K562 (cell line): ENCODE results near the gene HOXA4. TPM values are rescaled to one million over a fixed set of nuclear protein-coding genes. Genes with fewer than 3 reads are reported as not detected.

Experiments
- ATAC-seq: fragments of 200-7000 bp; cut with Tn5 transposase; 3 replicates; pipeline ENCODE4 v1.9.1; 2020; ENCODE audit warnings: moderate library complexity
- BruUV-seq: library from RNA; stranded (reverse); fragments of 400-500 nt; replicated peaks from 2 replicates; lab custom pipeline; 2021; lab: Mats Ljungman, UMichigan
- CTCF ChIA-PET: fragments of 300-600 bp; formaldehyde crosslinking; extraction: SDS; loops from one replicate; lab custom pipeline; 2021; ENCODE audit warnings: low intra/inter-chr PET ratio; lab: Yijun Ruan, JAX
- POLR2A ChIA-PET: fragments of 300-600, 350-650 bp; sonication (Branson Sonifier 250); formaldehyde crosslinking; extraction: SDS; loops from one replicate; lab custom pipeline; 2021; ENCODE audit warnings: antibody characterized with exemption, inconsistent platforms; lab: Yijun Ruan, JAX
- DNase-seq, 4 experiments: peaks; one replicate each; pipeline versions ENCODE4 v3.0.0 to v3.0.0-alpha.2; 2011 to 2018; ENCODE audit warnings: low spot score in 3 of 4, mixed read lengths in 3 of 4; ENCODE audit errors: extremely low read depth in 1 of 4
- FAIRE-seq: peaks from 2 replicates; lab custom pipeline; 2011; peaks lifted over from hg19 to GRCh38; lab: Jason Lieb, UNC
- H2AFZ ChIP-seq: 2 replicates; pipeline ENCODE4 v1.6.0; 2011; ENCODE audit warnings: low read depth, low read length, control low read depth, inconsistent platforms
- H3K27ac ChIP-seq: fragments of 200-600 bp; 3 replicates; pipeline ENCODE4 v1.8.0; 2011; ENCODE audit warnings: low read depth, mild to moderate bottlenecking, control low read depth, inconsistent platforms, low read length, moderate library complexity, mixed read lengths; ENCODE audit errors: extremely low read depth
- H3K27me3 ChIP-seq, 2 experiments: fragments of 300-600 bp in 1 of 2; 2 replicates in 1 of 2; 3 replicates in 1 of 2; pipeline versions ENCODE4 v1.6.0 to v1.8.0; 2011; ENCODE audit warnings: inconsistent platforms in 2 of 2, low read length in 2 of 2, mild to moderate bottlenecking in 1 of 2, mixed read lengths in 1 of 2, moderate library complexity in 1 of 2; ENCODE audit not compliant: control insufficient read depth in 2 of 2, insufficient read depth in 2 of 2
- H3K36me3 ChIP-seq: fragments of 300-600 bp; 3 replicates; pipeline ENCODE4 v1.8.0; 2011; ENCODE audit warnings: mild to moderate bottlenecking, low read length, inconsistent platforms; ENCODE audit not compliant: control insufficient read depth, insufficient read depth
- H3K4me1 ChIP-seq, 2 experiments: fragments of 200-600 bp in 1 of 2; replicated peaks in 1 of 2; 2 replicates in 1 of 2; 3 replicates in 1 of 2; pipeline versions ENCODE4 v1.5.1 to v1.8.0; 2011; ENCODE audit warnings: inconsistent platforms in 2 of 2, low read length in 2 of 2, mild to moderate bottlenecking in 1 of 2, mixed read lengths in 1 of 2, moderate library complexity in 1 of 2; ENCODE audit not compliant: control insufficient read depth in 2 of 2, insufficient read depth in 2 of 2
- H3K4me2 ChIP-seq: 2 replicates; pipeline ENCODE4 v1.6.1; 2011; ENCODE audit warnings: low read length, control low read depth, inconsistent platforms, mixed read lengths; ENCODE audit not compliant: insufficient read depth
- H3K4me3 ChIP-seq: fragments of 200-600 bp; sonication (generic), shearing (Covaris generic); 2 replicates; pipeline ENCODE4 v1.5.1; 2016; ENCODE audit warnings: control low read depth, inconsistent platforms
- H3K79me2 ChIP-seq: fragments of 200-600 bp; 3 replicates; pipeline ENCODE4 v1.8.0; 2011; ENCODE audit warnings: low read length, inconsistent platforms; ENCODE audit not compliant: control insufficient read depth, insufficient read depth
- H3K9ac ChIP-seq, 2 experiments: 2 replicates each; pipeline versions ENCODE4 v1.6.0 to v1.6.1; 2011; ENCODE audit warnings: low read depth in 2 of 2, low read length in 2 of 2, control low read depth in 1 of 2, inconsistent platforms in 1 of 2, mild to moderate bottlenecking in 1 of 2, mixed read lengths in 1 of 2; ENCODE audit not compliant: insufficient read depth in 1 of 2
- H3K9me1 ChIP-seq: one replicate; pipeline ENCODE4 v1.6.0; 2011; ENCODE audit warnings: inconsistent platforms, mild to moderate bottlenecking, low read length, moderate library complexity; ENCODE audit not compliant: control insufficient read depth, insufficient read depth
- H3K9me3 ChIP-seq: replicated peaks from 2 replicates; pipeline ENCODE4 v1.5.1; 2011; ENCODE audit warnings: low read depth, low read length, inconsistent platforms; ENCODE audit not compliant: control insufficient read depth, insufficient read depth
- H4K20me1 ChIP-seq: replicated peaks from 2 replicates; pipeline ENCODE4 v1.6.1; 2011; ENCODE audit warnings: low read length, inconsistent platforms, mixed read lengths; ENCODE audit not compliant: control insufficient read depth, insufficient read depth
- CBX2 ChIP-seq: fragments of 200-600 bp; sonication (generic); IDR thresholded peaks from one replicate; pipeline ENCODE4 v1.6.1; 2012; ENCODE audit warnings: mild to moderate bottlenecking, low read length, inconsistent platforms; ENCODE audit not compliant: insufficient read depth, poor library complexity, severe bottlenecking
- CREB1 ChIP-seq, 2 experiments: sonication (generic) in 1 of 2; formaldehyde crosslinking in 1 of 2; IDR thresholded peaks; 2 replicates each; pipeline versions ENCODE4 v1.6.1 to v1.8.0; 2012 to 2022; ENCODE audit warnings: inconsistent platforms in 1 of 2, mild to moderate bottlenecking in 1 of 2, missing genetic modification reagents in 1 of 2, moderate library complexity in 1 of 2
- EHMT2 ChIP-seq: fragments of 450-650 bp; IDR thresholded peaks from 2 replicates; pipeline ENCODE4 v1.6.1; 2018; ENCODE audit warnings: antibody characterized with exemption
- FOXA1 ChIP-seq: fragments of 450-650 bp; IDR thresholded peaks from 2 replicates; pipeline ENCODE4 v1.6.1; 2016; ENCODE audit warnings: mild to moderate bottlenecking, borderline replicate concordance
- KDM2B ChIP-seq: fragments of 250-450 bp; sonication (Bioruptor Pico); IDR thresholded peaks from 2 replicates; pipeline ENCODE4 v1.8.0; 2021; ENCODE audit warnings: mild to moderate bottlenecking, moderate library complexity
- MYNN ChIP-seq, 2 experiments: sonication (generic); formaldehyde crosslinking in 1 of 2; IDR thresholded peaks; 2 replicates each; pipeline versions ENCODE4 v1.5.0 to v1.6.1; 2016 to 2020; ENCODE audit warnings: antibody characterized with exemption in 1 of 2, missing genetic modification reagents in 1 of 2
- PHF20 ChIP-seq: fragments of 450-650 bp; IDR thresholded peaks from 2 replicates; pipeline ENCODE4 v1.6.1; 2018; ENCODE audit not compliant: partially characterized antibody
- POLR3G ChIP-seq: IDR thresholded peaks from 2 replicates; pipeline ENCODE4 v1.6.1; 2011; ENCODE audit not compliant: insufficient read length, insufficient replicate concordance; ENCODE audit errors: extremely low read depth
- RNF2 ChIP-seq: sonication (generic); IDR thresholded peaks from 2 replicates; pipeline ENCODE4 v1.6.1; 2016
- SMAD2 ChIP-seq: fragments of 150-350 bp; IDR thresholded peaks from 2 replicates; pipeline ENCODE4 v1.6.1; 2014; ENCODE audit warnings: low read depth, mild to moderate bottlenecking, low read length
- SMARCB1 ChIP-seq: IDR thresholded peaks from 2 replicates; pipeline ENCODE4 v1.6.1; 2011; ENCODE audit warnings: improper control_type of control experiment, low read depth; ENCODE audit not compliant: insufficient read length
- ZNF197 ChIP-seq: fragments of 200-800 bp; sonication (Bioruptor generic); IDR thresholded peaks from 2 replicates; pipeline ENCODE4 v1.6.1; 2016; ENCODE audit warnings: low read depth, missing genetic modification characterization, missing compliant biosample characterization
- ZNF76 ChIP-seq: fragments of 250-450 bp; sonication (Bioruptor Pico); IDR thresholded peaks from 2 replicates; pipeline ENCODE4 v1.4.0; 2020; ENCODE audit warnings: mild to moderate bottlenecking, moderate library complexity, borderline replicate concordance
- WGBS: fragments of 100-300 bp; shearing (Covaris generic); methylation state at CpG from one replicate; pipeline ENCODE4 v1.1.6; 2016; ENCODE audit warnings: low coverage, mixed read lengths; ENCODE audit not compliant: insufficient coverage; ENCODE audit errors: missing lambda C conversion rate; 5-methylcytosine and 5-hydroxymethylcytosine counted together
- in situ Hi-C: fragments of 300-500 bp; cut with MboI; formaldehyde crosslinking; loops from 4 replicates; pipeline ENCODE4 v1.15.0; 2018; ENCODE audit warnings: inconsistent platforms, mixed read lengths
- intact Hi-C: fragments of 100-400 bp; cut with micrococcal nuclease; formaldehyde crosslinking; loops from 2 replicates; pipeline ENCODE4 v1.14.2; 2022
- polyA plus RNA-seq, 8 experiments: library from polyadenylated mRNA; depleted of rRNA in 4 of 8; stranded (reverse) in 5 of 8; unstranded in 3 of 8; fragments of >200 nt; fragmentation: Nextera tagmentation in 2 of 8; fragmentation: Illumina TruSeq in 1 of 8; extraction: Ambion mirVana in 2 of 8; extraction: Trizol in 1 of 8; gene quantifications; 2 replicates each; pipeline versions ENCODE4 v1.2.1 to v1.2.3, GENCODE V29; 2011 to 2014; ENCODE audit warnings: inconsistent platforms in 1 of 8, missing spikeins in 1 of 8
- total RNA-seq, 7 experiments: library from RNA; depleted of rRNA in 6 of 7; stranded (reverse); fragments of >200 nt in 6 of 7; fragmentation: Illumina TruSeq in 2 of 7; extraction: Trizol in 2 of 7; gene quantifications; 2 replicates each; pipeline versions ENCODE4 v1.2.1 to v1.2.3, GENCODE V29; 2011 to 2021; ENCODE audit warnings: low replicate concordance in 1 of 7
- TF ChIP-seq, protein P1 (sequence below): fragments of 200-800 bp; sonication (Bioruptor generic); IDR thresholded peaks from 2 replicates; pipeline ENCODE4 v1.6.1; 2017; ENCODE audit warnings: missing genetic modification characterization, missing compliant biosample characterization
- TF ChIP-seq, protein P2 (sequence below): sonication (generic); formaldehyde crosslinking; IDR thresholded peaks from 2 replicates; pipeline ENCODE4 v1.8.0; 2022; ENCODE audit warnings: missing genetic modification reagents, mild to moderate bottlenecking, borderline replicate concordance

HOXA4 gene
- total and polyA plus RNA-seq, 9 of the 15 experiments (the other 6 are each of a cell fraction or from before 2014, with no cell fraction given): not detected

DNA sequence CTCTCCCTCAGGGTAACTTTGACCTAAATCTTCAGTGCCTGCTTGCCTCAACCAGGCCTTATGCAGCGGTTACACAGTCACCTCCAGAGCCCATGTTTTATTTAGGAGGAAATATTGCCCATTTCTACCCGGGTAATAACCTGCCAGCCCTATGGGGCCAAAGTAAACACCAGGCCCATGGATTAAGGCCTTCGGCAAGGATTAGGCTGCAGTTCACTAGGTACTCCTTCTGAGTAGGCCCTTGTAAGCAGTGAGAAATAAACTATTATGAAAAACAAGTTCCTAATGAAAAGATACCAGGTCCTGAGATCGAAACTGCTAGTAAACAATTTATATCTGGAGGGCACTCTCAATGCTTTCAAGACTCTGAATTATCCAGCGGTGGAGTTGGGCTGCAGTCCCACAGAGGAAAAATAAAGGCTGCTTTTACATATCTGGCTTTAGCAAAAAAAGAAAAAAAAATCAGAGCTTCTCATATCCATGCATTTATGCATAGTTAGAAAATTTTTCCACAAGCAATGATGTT lies 47.3 kb upstream of the HOXA4 start:
- Histone ChIP-seq H3K9ac (no peak overlapping the region), H3K9me3 (no peaks in the 10 kb centered on the region; the same call in 1 of the 2 replicates), H3K79me2 (no peaks in the 10 kb centered on the region), H4K20me1 (no peaks in the 10 kb centered on the region), H3K4me1 (peaks cover 0 to 7% of the 10 kb centered on the region in 2 experiments; a peak in 1 of 5 replicates), H3K36me3 (no peaks in the 10 kb centered on the region), H3K4me3 (no peak overlapping the region), H3K4me2 (no peak overlapping the region), H2AFZ (no peak overlapping the region), H3K27ac (no peak overlapping the region), H3K9me1 (no peaks in the 10 kb centered on the region), H3K27me3 (peaks cover 29 to 73% of the 10 kb centered on the region in 2 experiments)
- in situ Hi-C loops: no loop called here
- DNase-seq (no peak), ATAC-seq (no peak)
- POLR2A ChIA-PET: no interaction called here
- intact Hi-C loops: no loop called here
- CTCF ChIA-PET: no interaction called here
- WGBS: 3% methylated on average over 5 of the region's 5 CpGs
- TF ChIP-seq CBX2 (no peak), SMAD2 (no peak), PHF20 (no peak), KDM2B (CRISPR knock-in tag) (no peak), MYNN (IDR thresholded peaks at IDR 0.05) (no peak), MYNN (CRISPR knock-in tag; IDR thresholded peaks at IDR 0.05) (no peak), RNF2 (no peak), ZNF76 (CRISPR knock-in tag) (no peak), CREB1 (IDR thresholded peaks at IDR 0.05) (no peak), CREB1 (CRISPR knock-in tag; IDR thresholded peaks at IDR 0.05) (no peak), FOXA1 (no peak), ZNF197 (CRISPR knock-in tag) (no peak), SMARCB1 (no peak), EHMT2 (no peak), POLR3G (no peak)
- TF ChIP-seq, protein P1, sequence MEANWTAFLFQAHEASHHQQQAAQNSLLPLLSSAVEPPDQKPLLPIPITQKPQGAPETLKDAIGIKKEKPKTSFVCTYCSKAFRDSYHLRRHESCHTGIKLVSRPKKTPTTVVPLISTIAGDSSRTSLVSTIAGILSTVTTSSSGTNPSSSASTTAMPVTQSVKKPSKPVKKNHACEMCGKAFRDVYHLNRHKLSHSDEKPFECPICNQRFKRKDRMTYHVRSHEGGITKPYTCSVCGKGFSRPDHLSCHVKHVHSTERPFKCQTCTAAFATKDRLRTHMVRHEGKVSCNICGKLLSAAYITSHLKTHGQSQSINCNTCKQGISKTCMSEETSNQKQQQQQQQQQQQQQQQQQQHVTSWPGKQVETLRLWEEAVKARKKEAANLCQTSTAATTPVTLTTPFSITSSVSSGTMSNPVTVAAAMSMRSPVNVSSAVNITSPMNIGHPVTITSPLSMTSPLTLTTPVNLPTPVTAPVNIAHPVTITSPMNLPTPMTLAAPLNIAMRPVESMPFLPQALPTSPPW (CRISPR knock-in tag): no peak
- TF ChIP-seq, protein P2, sequence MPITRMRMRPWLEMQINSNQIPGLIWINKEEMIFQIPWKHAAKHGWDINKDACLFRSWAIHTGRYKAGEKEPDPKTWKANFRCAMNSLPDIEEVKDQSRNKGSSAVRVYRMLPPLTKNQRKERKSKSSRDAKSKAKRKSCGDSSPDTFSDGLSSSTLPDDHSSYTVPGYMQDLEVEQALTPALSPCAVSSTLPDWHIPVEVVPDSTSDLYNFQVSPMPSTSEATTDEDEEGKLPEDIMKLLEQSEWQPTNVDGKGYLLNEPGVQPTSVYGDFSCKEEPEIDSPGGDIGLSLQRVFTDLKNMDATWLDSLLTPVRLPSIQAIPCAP (CRISPR knock-in tag): no peak
- TF ChIP-seq, all 486 proteins: peak for 0
- no TSS peak for BruUV-seq
- no peak for FAIRE-seq
